Tibial artery (tissue), 4 donors: ENCODE data around the gene MDFI.

Experiments
- DNase-seq, 2 donors: peaks; one replicate each; pipeline ENCODE4 v3.0.0-alpha.2; 2019
- H3K27ac ChIP-seq, 2 donors: fragments of 200-600 bp; sonication (generic) in 1 of 2; 1 replicate in 1 of 2; 2 replicates in 1 of 2; pipeline ENCODE4 v1.5.1; 2018 to 2019; ENCODE audit warnings: mild to moderate bottlenecking in 1 of 2
- H3K27me3 ChIP-seq, 2 donors: fragments of 200-600 bp; sonication (generic) in 1 of 2; one replicate each; pipeline versions ENCODE4 v1.5.1 to v1.6.0; 2016 to 2019
- H3K36me3 ChIP-seq, 3 donors: fragments of 200-600 bp; sonication (generic) in 2 of 3; one replicate each; pipeline ENCODE4 v1.5.1; 2016 to 2019; ENCODE audit warnings: mild to moderate bottlenecking in 2 of 3
- H3K4me1 ChIP-seq, 4 donors: fragments of 200-600 bp; sonication (generic) in 2 of 4; 1 replicate in 3 of 4; 2 replicates in 1 of 4; pipeline ENCODE4 v1.5.1; 2016 to 2019
- H3K4me3 ChIP-seq, 2 donors: fragments of 200-600 bp; sonication (generic) in 1 of 2; 1 replicate in 1 of 2; 2 replicates in 1 of 2; pipeline ENCODE4 v1.5.1; 2018 to 2019; ENCODE audit warnings: mild to moderate bottlenecking in 2 of 2
- H3K9me3 ChIP-seq, 3 donors: fragments of 200-600 bp; sonication (generic) in 1 of 3; one replicate each; pipeline ENCODE4 v1.5.1; 2016 to 2019
- CTCF ChIP-seq, 2 experiments: fragments of 200-600 bp in 1 of 2; fragments of 450-650 bp in 1 of 2; IDR thresholded peaks; one replicate each; pipeline ENCODE4 v1.5.1; 2017 to 2019; ENCODE audit warnings: antibody characterized with exemption in 2 of 2, mild to moderate bottlenecking in 1 of 2, moderate library complexity in 1 of 2
- intact Hi-C: fragments of 100-400 bp; cut with DNase I; formaldehyde crosslinking; loops from one replicate; pipeline ENCODE4 v1.15.0; 2023; ENCODE audit warnings: low total_unique reads

MDFI gene

GRCh38 chr6:41667195-41667594 lies 28.9 kb downstream of the MDFI start:
- TF ChIP-seq CTCF (IDR thresholded peaks at IDR 0.05): no peak

GRCh38 chr6:41668968-41669367 lies 30.7 kb downstream of the MDFI start:
- peaks cover 0 to 5% of the 10 kb centered on the region in 2 donors for H3K27me3 ChIP-seq
- no peak for TF ChIP-seq CTCF (IDR thresholded peaks at IDR 0.05)
- H3K4me1 ChIP-seq: no peaks in the 10 kb centered on the region
- intact Hi-C loops: no loop called here
- no peak for DNase-seq
- no peak overlapping the region for H3K4me3 ChIP-seq
- no peaks in the 10 kb centered on the region for H3K9me3 ChIP-seq
- no peaks in the 10 kb centered on the region for H3K36me3 ChIP-seq
- no peak overlapping the region for H3K27ac ChIP-seq

More at GRCh38 chr6:41667195-41667594, 28.9 kb downstream of the MDFI start:
- Histone ChIP-seq H3K27me3 (peaks cover 0 to 2% of the 10 kb centered on the region in 2 donors), H3K36me3 (no peaks in the 10 kb centered on the region), H3K9me3 (no peaks in the 10 kb centered on the region), H3K4me1 (no peaks in the 10 kb centered on the region), H3K27ac (no peak overlapping the region), H3K4me3 (no peak overlapping the region)
- intact Hi-C loops: no loop called here
- no peak for DNase-seq

- no peak for TF ChIP-seq CTCF (IDR thresholded peaks at IDR 0.05)
- H3K27me3 ChIP-seq: peaks cover 0 to 5% of the 10 kb centered on the region in 2 donors
- DNase-seq: no peak
Measured at GRCh38 chr6:41670703-41671360, 32.6 kb downstream of the MDFI start.

GRCh38 chr6:41671376-41671775 lies 33.1 kb downstream of the MDFI start:
- Histone ChIP-seq H3K4me3 (no peak overlapping the region), H3K9me3 (no peaks in the 10 kb centered on the region), H3K4me1 (no peaks in the 10 kb centered on the region), H3K36me3 (no peaks in the 10 kb centered on the region), H3K27me3 (peaks cover 0 to 5% of the 10 kb centered on the region in 2 donors), H3K27ac (no peak overlapping the region)
- intact Hi-C loops: no loop called here
- no peak for DNase-seq
- TF ChIP-seq CTCF (IDR thresholded peaks at IDR 0.05): no peak

More at GRCh38 chr6:41670703-41671360, 32.6 kb downstream of the MDFI start:
- no peaks in the 10 kb centered on the region for H3K36me3 ChIP-seq
- no peaks in the 10 kb centered on the region for H3K4me1 ChIP-seq
- H3K4me3 ChIP-seq: no peak overlapping the region
- H3K27ac ChIP-seq: no peak overlapping the region
- intact Hi-C loops: no loop called here
- no peaks in the 10 kb centered on the region for H3K9me3 ChIP-seq

- no peak for DNase-seq
- H3K27me3 ChIP-seq: peaks cover 0 to 5% of the 10 kb centered on the region in 2 donors
- no peaks in the 10 kb centered on the region for H3K9me3 ChIP-seq
- H3K27ac ChIP-seq: no peak overlapping the region
- no peak overlapping the region for H3K4me3 ChIP-seq
- no peaks in the 10 kb centered on the region for H3K4me1 ChIP-seq
- intact Hi-C loops: no loop called here
- no peaks in the 10 kb centered on the region for H3K36me3 ChIP-seq
- TF ChIP-seq CTCF (IDR thresholded peaks at IDR 0.05): no peak
Measured at GRCh38 chr6:41672016-41672415, 33.7 kb downstream of the MDFI start.
